ENCODE data around the gene USP40. TPM values are rescaled to one million over a fixed set of nuclear protein-coding genes. Genes with fewer than 3 reads are reported as not detected.

Gene USP40
- total and polyA plus RNA-seq, 2 donors (not counting 1 experiment from before 2014, with no cell fraction given): 18.9 to 40.6 TPM

DNA sequence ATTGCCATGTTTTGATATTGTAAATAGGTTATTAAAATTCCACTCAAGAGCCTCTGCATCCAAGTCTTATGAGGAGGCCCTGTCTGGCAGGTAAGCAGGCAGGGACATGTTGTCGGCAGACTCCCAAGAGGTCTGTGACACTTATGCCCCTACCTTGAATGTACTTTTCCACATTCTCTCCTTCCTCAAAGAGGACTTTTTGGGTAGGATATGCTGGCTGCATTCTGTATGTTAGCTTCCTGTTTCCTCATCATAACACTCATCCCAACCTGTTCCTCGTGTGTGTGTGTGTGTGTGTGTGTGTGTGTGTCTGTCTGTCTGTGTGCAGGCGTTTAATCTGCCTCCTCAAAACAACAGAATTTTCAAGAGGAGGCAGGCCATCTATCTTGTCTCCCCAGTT is 75.3 kb downstream of the USP40 start:
- no peak overlapping the region for H3K27ac ChIP-seq (ENCODE audit: insufficient read depth, low read length)
- H3K27me3 ChIP-seq (ENCODE audit: control insufficient read depth, insufficient read depth, low read length): no peaks in the 10 kb centered on the region
- no peak overlapping the region for H2AFZ ChIP-seq (ENCODE audit: low read length)
- H3K79me2 ChIP-seq (ENCODE audit: control insufficient read depth, insufficient read depth, low read length): no peaks in the 10 kb centered on the region
- no peak for DNase-seq (ENCODE audit: low read depth in 2 of 2)
- H3K36me3 ChIP-seq (ENCODE audit: control insufficient read depth, insufficient read depth, low read length): no peaks in the 10 kb centered on the region
- H3K4me2 ChIP-seq (ENCODE audit: extremely low read depth, insufficient read depth, low read length): no peak overlapping the region
- H3K4me1 ChIP-seq (ENCODE audit: control insufficient read depth, extremely low read depth, insufficient read depth, low read length): peaks cover 12% of the 10 kb centered on the region
- no peak for TF ChIP-seq EZH2 (IDR thresholded peaks at IDR 0.05; ENCODE audit: low read length, missing control alignments)
- TF ChIP-seq, protein P1, sequence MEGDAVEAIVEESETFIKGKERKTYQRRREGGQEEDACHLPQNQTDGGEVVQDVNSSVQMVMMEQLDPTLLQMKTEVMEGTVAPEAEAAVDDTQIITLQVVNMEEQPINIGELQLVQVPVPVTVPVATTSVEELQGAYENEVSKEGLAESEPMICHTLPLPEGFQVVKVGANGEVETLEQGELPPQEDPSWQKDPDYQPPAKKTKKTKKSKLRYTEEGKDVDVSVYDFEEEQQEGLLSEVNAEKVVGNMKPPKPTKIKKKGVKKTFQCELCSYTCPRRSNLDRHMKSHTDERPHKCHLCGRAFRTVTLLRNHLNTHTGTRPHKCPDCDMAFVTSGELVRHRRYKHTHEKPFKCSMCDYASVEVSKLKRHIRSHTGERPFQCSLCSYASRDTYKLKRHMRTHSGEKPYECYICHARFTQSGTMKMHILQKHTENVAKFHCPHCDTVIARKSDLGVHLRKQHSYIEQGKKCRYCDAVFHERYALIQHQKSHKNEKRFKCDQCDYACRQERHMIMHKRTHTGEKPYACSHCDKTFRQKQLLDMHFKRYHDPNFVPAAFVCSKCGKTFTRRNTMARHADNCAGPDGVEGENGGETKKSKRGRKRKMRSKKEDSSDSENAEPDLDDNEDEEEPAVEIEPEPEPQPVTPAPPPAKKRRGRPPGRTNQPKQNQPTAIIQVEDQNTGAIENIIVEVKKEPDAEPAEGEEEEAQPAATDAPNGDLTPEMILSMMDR (conservative IDR thresholded peaks at IDR 0.05 in 1 of 2, IDR thresholded peaks at IDR 0.05 in 1 of 2; ENCODE audit: low read depth in 1 of 2, low read length in 2 of 2): no peak
- H3K4me3 ChIP-seq (replicated peaks in 1 of 4; ENCODE audit: control extremely low read depth in 1 of 4, insufficient read depth in 1 of 4, low read depth in 3 of 4, low read length in 4 of 4): no peak overlapping the region
- H3K9ac ChIP-seq (ENCODE audit: insufficient read depth, low read length): no peak overlapping the region
- H4K20me1 ChIP-seq (ENCODE audit: control insufficient read depth, extremely low read depth, insufficient read depth, low read length): no peaks in the 10 kb centered on the region
- no peaks in the 10 kb centered on the region for H3K9me3 ChIP-seq (ENCODE audit: control insufficient read depth, insufficient read depth, low read depth, low read length)

- no peak overlapping the region for H3K27ac ChIP-seq (ENCODE audit: insufficient read depth, low read length)
- H3K36me3 ChIP-seq (ENCODE audit: control insufficient read depth, insufficient read depth, low read length): no peaks in the 10 kb centered on the region
- H3K4me2 ChIP-seq (ENCODE audit: extremely low read depth, insufficient read depth, low read length): no peak overlapping the region
- no peak overlapping the region for H3K4me3 ChIP-seq (replicated peaks in 1 of 4; ENCODE audit: control extremely low read depth in 1 of 4, insufficient read depth in 1 of 4, low read depth in 3 of 4, low read length in 4 of 4)
- no peak for TF ChIP-seq EZH2 (IDR thresholded peaks at IDR 0.05; ENCODE audit: low read length, missing control alignments)
- TF ChIP-seq, protein P1 (conservative IDR thresholded peaks at IDR 0.05 in 1 of 2, IDR thresholded peaks at IDR 0.05 in 1 of 2; ENCODE audit: low read depth in 1 of 2, low read length in 2 of 2): no peak
- H3K79me2 ChIP-seq (ENCODE audit: control insufficient read depth, insufficient read depth, low read length): no peaks in the 10 kb centered on the region
- H3K27me3 ChIP-seq (ENCODE audit: control insufficient read depth, insufficient read depth, low read length): no peaks in the 10 kb centered on the region
- H3K9ac ChIP-seq (ENCODE audit: insufficient read depth, low read length): no peak overlapping the region
- no peaks in the 10 kb centered on the region for H3K9me3 ChIP-seq (ENCODE audit: control insufficient read depth, insufficient read depth, low read depth, low read length)
- peaks cover 15% of the 10 kb centered on the region for H3K4me1 ChIP-seq (ENCODE audit: control insufficient read depth, extremely low read depth, insufficient read depth, low read length)
- no peak overlapping the region for H2AFZ ChIP-seq (ENCODE audit: low read length)
- no peak for DNase-seq (ENCODE audit: low read depth in 2 of 2)
- no peaks in the 10 kb centered on the region for H4K20me1 ChIP-seq (ENCODE audit: control insufficient read depth, extremely low read depth, insufficient read depth, low read length)
Observed at GRCh38 chr2:233490831-233491230, 75.8 kb downstream of the USP40 start.

DNA sequence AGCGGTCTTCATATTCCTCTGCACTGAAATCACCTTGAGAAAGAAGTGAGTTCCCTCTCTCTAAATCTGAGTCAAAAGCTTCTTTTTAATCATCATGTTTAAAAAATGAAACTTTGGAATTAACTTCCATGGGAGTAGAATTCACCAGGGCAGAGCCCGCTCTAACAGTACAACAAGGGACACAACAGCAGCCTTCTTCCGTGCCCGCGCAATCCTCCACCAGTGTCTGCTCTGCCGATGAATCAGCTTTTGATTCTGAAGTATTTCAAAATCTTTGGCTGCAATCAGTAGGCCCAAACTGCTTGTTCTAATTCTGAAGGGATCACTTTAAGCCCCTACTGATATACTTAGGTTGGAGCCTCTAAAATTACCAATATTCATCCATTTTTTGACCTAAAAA is 76.9 kb downstream of the USP40 start:
- Histone ChIP-seq H3K4me2 (ENCODE audit: extremely low read depth, insufficient read depth, low read length) (no peak overlapping the region), H3K27me3 (ENCODE audit: control insufficient read depth, insufficient read depth, low read length) (no peaks in the 10 kb centered on the region), H3K9ac (ENCODE audit: insufficient read depth, low read length) (no peak overlapping the region), H3K4me3 (replicated peaks in 1 of 4; ENCODE audit: control extremely low read depth in 1 of 4, insufficient read depth in 1 of 4, low read depth in 3 of 4, low read length in 4 of 4) (no peak overlapping the region), H3K27ac (ENCODE audit: insufficient read depth, low read length) (no peak overlapping the region), H2AFZ (ENCODE audit: low read length) (no peak overlapping the region), H4K20me1 (ENCODE audit: control insufficient read depth, extremely low read depth, insufficient read depth, low read length) (no peaks in the 10 kb centered on the region), H3K79me2 (ENCODE audit: control insufficient read depth, insufficient read depth, low read length) (no peaks in the 10 kb centered on the region), H3K36me3 (ENCODE audit: control insufficient read depth, insufficient read depth, low read length) (no peaks in the 10 kb centered on the region), H3K4me1 (ENCODE audit: control insufficient read depth, extremely low read depth, insufficient read depth, low read length) (peaks cover 15% of the 10 kb centered on the region), H3K9me3 (ENCODE audit: control insufficient read depth, insufficient read depth, low read depth, low read length) (no peaks in the 10 kb centered on the region)
- DNase-seq (ENCODE audit: low read depth in 2 of 2): peak; percentile 35 to 79
- TF ChIP-seq, protein P1 (conservative IDR thresholded peaks at IDR 0.05 in 1 of 2, IDR thresholded peaks at IDR 0.05 in 1 of 2; ENCODE audit: low read depth in 1 of 2, low read length in 2 of 2): no peak
- TF ChIP-seq EZH2 (IDR thresholded peaks at IDR 0.05; ENCODE audit: low read length, missing control alignments): no peak
